HepG2 (cell line): ENCODE results near the gene IDS. TPM values are rescaled to one million over a fixed set of nuclear protein-coding genes. Genes with fewer than 3 reads are reported as not detected.

Experiments
- ATAC-seq: fragments of 200-7000 bp; cut with Tn5 transposase; 3 replicates; pipeline ENCODE4 v1.9.1; 2020; ENCODE audit warnings: mild to moderate bottlenecking, moderate library complexity
- BruUV-seq: library from RNA; stranded (reverse); fragments of 400-500 nt; replicated peaks from 2 replicates; lab custom pipeline; 2021; lab: Mats Ljungman, UMichigan
- CTCF ChIA-PET: fragments of 300-600 bp; formaldehyde crosslinking; extraction: SDS; loops from one replicate; lab custom pipeline; 2021; ENCODE audit warnings: low total read pairs, inconsistent platforms, low intra/inter-chr PET ratio; lab: Yijun Ruan, JAX
- POLR2A ChIA-PET: fragments of 350-600 bp; sonication (Branson Sonifier 250); formaldehyde crosslinking; loops from one replicate; lab custom pipeline; 2020; ENCODE audit warnings: antibody characterized with exemption, inconsistent platforms; lab: Yijun Ruan, JAX
- DNase-seq: peaks from one replicate; pipeline ENCODE4 v3.0.0-alpha.2; 2015; ENCODE audit warnings: low spot score
- FAIRE-seq: peaks from 3 replicates; lab custom pipeline; 2011; peaks lifted over from hg19 to GRCh38; lab: Jason Lieb, UNC
- H2AFZ ChIP-seq: one replicate; pipeline ENCODE4 v1.6.1; 2011; ENCODE audit warnings: low read length, inconsistent platforms
- H3K27ac ChIP-seq: fragments of 300-600 bp; 3 replicates; pipeline ENCODE4 v1.8.0; 2011; ENCODE audit warnings: mixed run types, mild to moderate bottlenecking, mixed read lengths, low read length, inconsistent platforms; ENCODE audit not compliant: insufficient read depth; ENCODE audit errors: extremely low read length
- H3K27me3 ChIP-seq, 2 experiments: fragments of 200-600 bp in 1 of 2; 2 replicates in 1 of 2; 3 replicates in 1 of 2; pipeline versions ENCODE4 v1.6.0 to v1.8.0; 2011; ENCODE audit warnings: low read length in 2 of 2, mild to moderate bottlenecking in 2 of 2, moderate library complexity in 2 of 2, inconsistent platforms in 1 of 2; ENCODE audit not compliant: insufficient read depth in 2 of 2, control insufficient read depth in 1 of 2
- H3K36me3 ChIP-seq, 2 experiments: fragments of 200-600 bp in 1 of 2; replicated peaks in 1 of 2; 2 replicates in 1 of 2; 3 replicates in 1 of 2; pipeline versions ENCODE4 v1.5.1 to v1.8.0; 2011; ENCODE audit warnings: low read length in 2 of 2, inconsistent platforms in 1 of 2; ENCODE audit not compliant: insufficient read depth in 2 of 2, control insufficient read depth in 1 of 2
- H3K4me1 ChIP-seq: 2 replicates; pipeline ENCODE4 v1.5.1; 2012; ENCODE audit warnings: low read length, inconsistent platforms; ENCODE audit not compliant: insufficient read depth
- H3K4me2 ChIP-seq: 2 replicates; pipeline ENCODE4 v1.6.0; 2011; ENCODE audit warnings: low read depth, low read length, inconsistent platforms
- H3K4me3 ChIP-seq, 3 experiments: fragments of 200-600 bp in 1 of 3; sonication (generic), shearing (Covaris generic) in 1 of 3; replicated peaks in 1 of 3; 2 replicates each; pipeline ENCODE4 v1.5.1; 2011 to 2016; ENCODE audit warnings: low read length in 3 of 3, inconsistent platforms in 2 of 3, low read depth in 2 of 3, mild to moderate bottlenecking in 2 of 3, control low read depth in 1 of 3, mixed read lengths in 1 of 3; ENCODE audit not compliant: insufficient read depth in 1 of 3
- H3K79me2 ChIP-seq: one replicate; pipeline ENCODE4 v1.6.1; 2011; ENCODE audit warnings: low read length, inconsistent platforms; ENCODE audit not compliant: insufficient read depth
- H3K9ac ChIP-seq: 2 replicates; pipeline ENCODE4 v1.6.0; 2011; ENCODE audit warnings: mild to moderate bottlenecking, low read depth, low read length, inconsistent platforms; ENCODE audit not compliant: insufficient read depth
- H3K9me3 ChIP-seq: 2 replicates; pipeline ENCODE4 v1.5.1; 2012; ENCODE audit warnings: mild to moderate bottlenecking, low read length
- H4K20me1 ChIP-seq: 2 replicates; pipeline ENCODE4 v1.6.0; 2011; ENCODE audit warnings: inconsistent platforms, mild to moderate bottlenecking, low read length, moderate library complexity; ENCODE audit not compliant: insufficient read depth
- BRD4 ChIP-seq: sonication (generic); formaldehyde crosslinking; IDR thresholded peaks from 2 replicates; pipeline ENCODE4 v1.4.0; 2020; ENCODE audit warnings: missing genetic modification reagents
- ESRRA ChIP-seq: sonication (generic); formaldehyde crosslinking; IDR thresholded peaks from 2 replicates; pipeline ENCODE4 v1.5.1; 2020; ENCODE audit warnings: mild to moderate bottlenecking, low read depth, missing genetic modification reagents
- GPBP1L1 ChIP-seq: sonication (generic); formaldehyde crosslinking; IDR thresholded peaks from 2 replicates; pipeline ENCODE4 v1.5.0; 2020; ENCODE audit warnings: mild to moderate bottlenecking, missing genetic modification reagents
- HOXD1 ChIP-seq: sonication (generic); formaldehyde crosslinking; IDR thresholded peaks from 2 replicates; pipeline ENCODE4 v1.5.0; 2020; ENCODE audit warnings: missing genetic modification reagents
- IRF9 ChIP-seq: sonication (generic); formaldehyde crosslinking; IDR thresholded peaks from 2 replicates; pipeline ENCODE4 v1.8.0; 2022; ENCODE audit warnings: missing genetic modification reagents, mild to moderate bottlenecking, borderline replicate concordance
- KDM6A ChIP-seq: IDR thresholded peaks from 2 replicates; pipeline ENCODE4 v1.6.1; 2016; ENCODE audit warnings: low read depth
- KLF11 ChIP-seq: IDR thresholded peaks from 2 replicates; pipeline ENCODE4 v1.6.1; 2016; ENCODE audit warnings: missing compliant biosample characterization
- MEF2D ChIP-seq: sonication (generic); formaldehyde crosslinking; IDR thresholded peaks from 2 replicates; pipeline ENCODE4 v1.5.1; 2020; ENCODE audit warnings: mild to moderate bottlenecking, missing genetic modification reagents
- NR0B2 ChIP-seq: sonication (generic); formaldehyde crosslinking; IDR thresholded peaks from 2 replicates; pipeline ENCODE4 v1.4.0; 2020; ENCODE audit warnings: mild to moderate bottlenecking, missing genetic modification reagents
- REXO4 ChIP-seq: sonication (generic); formaldehyde crosslinking; IDR thresholded peaks from 2 replicates; pipeline ENCODE4 v1.8.0; 2022; ENCODE audit warnings: missing genetic modification reagents, mild to moderate bottlenecking, borderline replicate concordance
- SAFB2 ChIP-seq: sonication (generic); formaldehyde crosslinking; IDR thresholded peaks from 2 replicates; pipeline ENCODE4 v1.5.1; 2020; ENCODE audit warnings: missing genetic modification reagents, low read depth, mild to moderate bottlenecking, borderline replicate concordance
- ZEB1 ChIP-seq: IDR thresholded peaks from 2 replicates; pipeline ENCODE4 v1.6.1; 2012; ENCODE audit warnings: mild to moderate bottlenecking, low read depth, inconsistent platforms; ENCODE audit not compliant: insufficient replicate concordance
- ZNF263 ChIP-seq: sonication (generic); formaldehyde crosslinking; IDR thresholded peaks from 2 replicates; pipeline ENCODE4 v1.4.0; 2020; ENCODE audit warnings: missing genetic modification reagents
- ZNF333 ChIP-seq: sonication (generic); formaldehyde crosslinking; IDR thresholded peaks from 2 replicates; pipeline ENCODE4 v1.4.0; 2020; ENCODE audit warnings: mild to moderate bottlenecking, missing genetic modification reagents, borderline replicate concordance
- ZNF557 ChIP-seq: sonication (generic); formaldehyde crosslinking; IDR thresholded peaks from 2 replicates; pipeline ENCODE4 v1.4.0; 2020; ENCODE audit warnings: missing genetic modification reagents
- ZNF629 ChIP-seq: sonication (generic); formaldehyde crosslinking; conservative IDR thresholded peaks from 2 replicates; pipeline ENCODE4 v1.5.0; 2020; ENCODE audit warnings: missing genetic modification reagents
- WGBS: methylation state at CpG from one replicate; pipeline ENCODE4 v1.1.6; 2017; ENCODE audit warnings: low lambda C conversion rate; 5-methylcytosine and 5-hydroxymethylcytosine counted together
- in situ Hi-C: cut with HindIII; loops from 2 replicates; pipeline ENCODE4 v1.10.0; 2017; ENCODE audit warnings: low pct_unique_long_range_greater_than_20kb; ENCODE audit not compliant: extremely low pct_ligation_motif_present
- intact Hi-C: fragments of 100-400 bp; cut with micrococcal nuclease; formaldehyde crosslinking; loops from one replicate; pipeline ENCODE4 v1.10.0; 2022; ENCODE audit not compliant: unreplicated experiment
- polyA plus RNA-seq, 8 experiments: library from polyadenylated mRNA; depleted of rRNA in 3 of 8; stranded (reverse) in 7 of 8; unstranded in 1 of 8; fragments of >200 nt; fragmentation: Illumina TruSeq in 4 of 8; extraction: Trizol in 4 of 8; gene quantifications; 2 replicates each; pipeline versions ENCODE4 v1.2.1 to v1.2.3, GENCODE V29; 2011 to 2016; ENCODE audit warnings: low read depth in 4 of 8, missing spikeins in 1 of 8, mixed read lengths in 1 of 8; ENCODE audit not compliant: insufficient read depth in 1 of 8
- total RNA-seq, 5 experiments: library from RNA; depleted of rRNA; stranded (reverse); fragments of >200 nt; fragmentation: Illumina TruSeq; extraction: Trizol; gene quantifications; 2 replicates each; pipeline ENCODE4 v1.2.3, GENCODE V29; 2016; ENCODE audit warnings: low read depth in 1 of 5

Gene IDS
- total and polyA plus RNA-seq, 2 of the 13 experiments (the other 11 are each of a cell fraction or from before 2014, with no cell fraction given) = 2.2 to 11.9 TPM

- intact Hi-C loops = no loop called here
- no peak for FAIRE-seq
These were observed 42.3 kb downstream of the IDS start for GRCh38 chrX:149462849-149463248.

GRCh38 chrX:149461746-149462145, 43.4 kb downstream of the IDS start:
- CTCF ChIA-PET = no interaction called here

More at GRCh38 chrX:149462849-149463248, 42.3 kb downstream of the IDS start:
- H4K20me1 ChIP-seq = no peaks in the 10 kb centered on the region
- H3K27me3 ChIP-seq = no peaks in the 10 kb centered on the region
- no peak overlapping the region for H3K27ac ChIP-seq
- 0% methylated on average over 1 of the region's 1 CpG for WGBS
- no peak overlapping the region for H2AFZ ChIP-seq
- H3K4me2 ChIP-seq = no peak overlapping the region
- H3K79me2 ChIP-seq = no peaks in the 10 kb centered on the region
- POLR2A ChIA-PET = no interaction called here
- in situ Hi-C loops = no loop called here
- TF ChIP-seq ZNF629 (CRISPR knock-in tag) (no peak), ZNF557 (CRISPR knock-in tag) (no peak)
- no peak overlapping the region for H3K9ac ChIP-seq
- H3K4me1 ChIP-seq = no peaks in the 10 kb centered on the region
- H3K36me3 ChIP-seq = no peaks in the 10 kb centered on the region
- CTCF ChIA-PET = no interaction called here
- H3K4me3 ChIP-seq = no peak overlapping the region
- ATAC-seq (no peak), DNase-seq (no peak)
- no TSS peak for BruUV-seq
- H3K9me3 ChIP-seq = no peaks in the 10 kb centered on the region

More at GRCh38 chrX:149461746-149462145, 43.4 kb downstream of the IDS start:
- Histone ChIP-seq H3K9me3 (no peaks in the 10 kb centered on the region), H3K27ac (no peak overlapping the region), H3K4me3 (no peak overlapping the region), H3K27me3 (no peaks in the 10 kb centered on the region), H3K36me3 (no peaks in the 10 kb centered on the region), H2AFZ (no peak overlapping the region), H3K4me2 (no peak overlapping the region), H3K79me2 (no peaks in the 10 kb centered on the region), H4K20me1 (no peaks in the 10 kb centered on the region), H3K9ac (no peak overlapping the region), H3K4me1 (no peaks in the 10 kb centered on the region)
- DNase-seq (no peak), ATAC-seq (no peak), FAIRE-seq (no peak)
- intact Hi-C loops = no loop called here
- POLR2A ChIA-PET = no interaction called here
- in situ Hi-C loops = no loop called here
- BruUV-seq = no TSS peak
- TF ChIP-seq NR0B2 (CRISPR knock-in tag) (no peak), KLF11 (CRISPR knock-in tag) (no peak), KDM6A (CRISPR knock-in tag) (no peak), ZNF263 (no peak), SAFB2 (CRISPR knock-in tag) (no peak), GPBP1L1 (CRISPR knock-in tag) (no peak), BRD4 (no peak), ZEB1 (no peak), HOXD1 (CRISPR knock-in tag) (no peak), REXO4 (no peak), ESRRA (CRISPR knock-in tag) (no peak), MEF2D (CRISPR knock-in tag) (no peak), ZNF333 (CRISPR knock-in tag) (no peak), IRF9 (CRISPR knock-in tag) (no peak)
- WGBS = 0% methylated on average over 3 of the region's 3 CpGs
